GM12872 (cell line): Measurements from ENCODE around the gene ASB1.

Experiments used
- CTCF ChIP-seq: IDR thresholded peaks from 3 replicates; pipeline ENCODE4 v1.5.1; 2011; ENCODE audit warnings: low read depth, mild to moderate bottlenecking, low read length, moderate library complexity; ENCODE audit not compliant: insufficient read depth

Gene ASB1

GRCh38 chr2:238497610-238498005 is 70.9 kb downstream of the ASB1 start:
- no peak for TF ChIP-seq CTCF

- no peak for TF ChIP-seq CTCF
Measured at GRCh38 chr2:238498188-238498587, 71.5 kb downstream of the ASB1 start.

- no peak for TF ChIP-seq CTCF
Measured at GRCh38 chr2:238498691-238499295, 72.1 kb downstream of the ASB1 start.

- no peak for TF ChIP-seq CTCF
Measured at GRCh38 chr2:238499731-238500580, 73.2 kb downstream of the ASB1 start.

- no peak for TF ChIP-seq CTCF
Measured at GRCh38 chr2:238501311-238501710, 74.6 kb downstream of the ASB1 start.
